GM13976 (cell line): ENCODE results near the gene SRC.
"Not testable (repeated sequence)": the region's sequence is repeated elsewhere in the genome, so short reads cannot be mapped to it uniquely, and the experiment has no call there.

Source experiments
- DNase-seq: peaks from one replicate; pipeline ENCODE4 v3.0.0; 2012; ENCODE audit warnings: low spot score
- in situ Hi-C: fragments of 300-500 bp; cut with MboI; formaldehyde crosslinking; loops from one replicate; pipeline ENCODE4 v1.12.0; 2022; ENCODE audit warnings: low sequenced_read_pairs, mixed read lengths, inconsistent platforms; ENCODE audit not compliant: unreplicated experiment
- TF ChIP-seq, protein P1 (sequence below): IDR thresholded peaks from 2 replicates; pipeline ENCODE4 v1.5.1; 2012; ENCODE audit warnings: borderline replicate concordance, mild to moderate bottlenecking; ENCODE audit not compliant: insufficient read depth; ENCODE audit errors: extremely low read depth, missing control alignments, control extremely low read depth

SRC gene

DNA sequence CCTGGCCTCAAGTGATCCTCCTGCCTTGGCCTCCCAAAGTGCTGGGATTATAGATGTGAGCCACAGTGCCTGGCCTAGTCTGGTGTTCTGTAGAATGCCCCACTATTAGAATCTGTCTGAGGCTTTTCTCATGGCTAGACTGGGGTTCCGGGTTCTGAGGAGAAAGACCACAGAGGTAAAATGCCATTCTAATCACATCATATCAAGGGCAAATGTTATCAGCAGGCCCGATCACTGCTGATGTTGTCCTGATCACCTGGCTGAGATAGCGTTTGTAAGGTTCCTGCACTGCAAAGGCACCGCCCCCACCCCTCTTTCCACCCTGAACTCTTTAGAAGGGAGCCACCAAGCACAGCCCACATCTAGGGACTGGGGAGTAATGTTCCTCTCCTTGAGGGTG, 6.7 kb upstream of the SRC start:
- in situ Hi-C loops: no loop called here
- TF ChIP-seq, protein P1, sequence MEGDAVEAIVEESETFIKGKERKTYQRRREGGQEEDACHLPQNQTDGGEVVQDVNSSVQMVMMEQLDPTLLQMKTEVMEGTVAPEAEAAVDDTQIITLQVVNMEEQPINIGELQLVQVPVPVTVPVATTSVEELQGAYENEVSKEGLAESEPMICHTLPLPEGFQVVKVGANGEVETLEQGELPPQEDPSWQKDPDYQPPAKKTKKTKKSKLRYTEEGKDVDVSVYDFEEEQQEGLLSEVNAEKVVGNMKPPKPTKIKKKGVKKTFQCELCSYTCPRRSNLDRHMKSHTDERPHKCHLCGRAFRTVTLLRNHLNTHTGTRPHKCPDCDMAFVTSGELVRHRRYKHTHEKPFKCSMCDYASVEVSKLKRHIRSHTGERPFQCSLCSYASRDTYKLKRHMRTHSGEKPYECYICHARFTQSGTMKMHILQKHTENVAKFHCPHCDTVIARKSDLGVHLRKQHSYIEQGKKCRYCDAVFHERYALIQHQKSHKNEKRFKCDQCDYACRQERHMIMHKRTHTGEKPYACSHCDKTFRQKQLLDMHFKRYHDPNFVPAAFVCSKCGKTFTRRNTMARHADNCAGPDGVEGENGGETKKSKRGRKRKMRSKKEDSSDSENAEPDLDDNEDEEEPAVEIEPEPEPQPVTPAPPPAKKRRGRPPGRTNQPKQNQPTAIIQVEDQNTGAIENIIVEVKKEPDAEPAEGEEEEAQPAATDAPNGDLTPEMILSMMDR: no peak
- DNase-seq: no peak

DNA sequence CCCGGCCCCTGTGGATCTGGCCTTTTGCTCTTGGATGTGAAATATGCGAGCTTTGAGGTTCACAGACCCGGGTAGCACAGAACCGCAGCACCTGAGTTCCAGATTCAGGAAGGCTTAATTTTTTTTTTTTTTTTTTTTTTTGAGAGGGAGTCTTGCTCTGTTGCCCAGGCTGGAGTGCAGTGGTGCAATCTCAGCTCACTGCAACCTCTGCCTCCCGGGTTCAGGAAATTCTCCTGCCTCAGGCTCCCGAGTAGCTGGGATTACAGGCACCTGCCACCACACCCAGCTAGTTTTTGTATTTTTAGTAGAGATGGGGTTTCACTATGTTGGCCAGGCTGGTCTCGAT, 6.2 kb upstream of the SRC start:
- in situ Hi-C loops, DNase-seq: not testable (repeated sequence)

GRCh38 chr20:37340998-37341397, 4.9 kb upstream of the SRC start:
- TF ChIP-seq, protein P1: no peak
- DNase-seq: no peak
- in situ Hi-C loops: no loop called here

GRCh38 chr20:37341632-37342031, 4.3 kb upstream of the SRC start:
- in situ Hi-C loops: no loop called here
- no peak for DNase-seq
- TF ChIP-seq, protein P1: no peak

- DNase-seq: no peak
- in situ Hi-C loops: no loop called here
- TF ChIP-seq, protein P1: no peak
Observed at GRCh38 chr20:37342231-37343177, 3.4 kb upstream of the SRC start.

DNA sequence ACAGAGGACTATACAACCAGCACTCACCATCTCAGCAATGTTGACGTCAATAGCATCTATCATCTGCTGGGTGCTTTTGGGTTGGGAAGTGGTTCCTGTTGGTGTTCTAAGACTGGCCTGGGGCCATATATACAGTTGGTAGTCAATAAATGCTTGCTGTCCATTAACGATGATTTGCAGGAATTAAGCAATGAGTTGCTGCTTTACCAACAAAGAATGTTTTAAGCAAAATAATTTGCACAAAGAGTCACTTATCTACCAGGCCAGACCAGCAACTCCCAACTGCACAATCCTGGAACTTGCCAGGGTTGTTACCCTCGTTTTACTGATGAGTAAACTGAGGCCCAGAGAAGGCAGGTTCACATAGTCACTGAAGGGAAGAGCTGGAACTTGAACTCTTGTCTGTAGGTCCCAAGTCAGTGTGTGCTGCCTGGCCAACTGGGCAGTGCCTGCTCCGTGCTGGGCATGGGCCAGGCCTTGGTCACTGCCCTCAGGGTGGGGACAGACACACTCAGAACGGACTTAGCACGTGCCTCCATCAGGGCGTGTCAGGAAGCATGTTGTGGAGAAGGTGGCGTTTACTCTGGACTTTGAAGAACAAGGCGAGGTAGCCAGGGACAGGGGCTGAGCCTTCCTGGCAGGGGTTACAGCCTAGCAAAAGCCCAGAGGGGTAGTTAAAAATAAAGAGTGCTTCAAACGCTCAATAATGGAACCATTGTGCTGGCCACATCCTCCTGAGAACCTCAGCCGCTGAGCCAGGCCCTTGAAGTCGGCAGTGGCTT, 2.5 kb upstream of the SRC start:
- in situ Hi-C loops: no loop called here
- DNase-seq: no peak
- TF ChIP-seq, protein P1: no peak

DNA sequence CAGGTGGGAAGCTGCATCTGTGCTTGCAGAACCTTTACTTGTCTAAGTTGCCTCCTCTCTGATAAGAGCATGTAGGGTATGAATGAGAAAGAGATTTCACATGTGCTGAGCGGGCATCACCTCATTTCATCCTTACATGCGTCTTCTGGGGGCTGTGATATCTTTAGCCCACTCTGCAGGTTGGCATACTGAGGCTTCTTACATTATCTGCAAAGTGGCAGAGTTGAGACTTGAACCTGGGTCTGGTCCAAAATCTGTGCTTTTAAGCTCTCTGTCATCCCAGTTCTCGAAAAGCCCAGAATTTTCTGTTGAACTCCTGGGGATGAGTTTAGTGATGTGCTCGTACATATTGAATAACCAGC, 2.0 kb upstream of the SRC start:
- TF ChIP-seq, protein P1: no peak
- in situ Hi-C loops: no loop called here
- no peak for DNase-seq
